ENCODE results near the gene RING1. TPM values are rescaled to one million over a fixed set of nuclear protein-coding genes. Genes with fewer than 3 reads are reported as not detected.

Gene RING1
- total RNA-seq, 2 donors from 2014 or later = 31.0 to 31.8 TPM

- 83 to 91% methylated on average over 4 to 7 of the region's 7 CpGs for WGBS, 2 experiments (ENCODE audit: insufficient coverage in 1 of 2, insufficient read length in 1 of 2)
- no peaks in the 10 kb centered on the region for H3K36me3 Mint-ChIP-seq (ENCODE audit: low read depth)
- Histone ChIP-seq H3K9ac (ENCODE audit: extremely low read depth, low read length, poor library complexity, severe bottlenecking) (no peak overlapping the region), H3K4me1 (ENCODE audit: control insufficient read depth, insufficient read depth, low read length) (no peaks in the 10 kb centered on the region), H3K9me3 (ENCODE audit: control insufficient read depth, low read length) (no peaks in the 10 kb centered on the region), H3K27me3 (ENCODE audit: control insufficient read depth, insufficient read depth, low read length, poor library complexity, severe bottlenecking) (peaks cover 12% of the 10 kb centered on the region), H3K4me3 (ENCODE audit: low read length) (no peak overlapping the region), H3K36me3 (ENCODE audit: control insufficient read depth, insufficient read depth, low read length) (no peaks in the 10 kb centered on the region), H3K27ac (ENCODE audit: low read depth, low read length) (no peak overlapping the region)
- no peak for DNase-seq
- no peak overlapping the region for H3K27ac Mint-ChIP-seq
- H3K9me3 Mint-ChIP-seq = no peaks in the 10 kb centered on the region
- H3K4me1 Mint-ChIP-seq = no peaks in the 10 kb centered on the region
- peaks cover 37% of the 10 kb centered on the region for H3K27me3 Mint-ChIP-seq (ENCODE audit: insufficient read depth)
- no peak overlapping the region for H3K4me3 Mint-ChIP-seq
- TF ChIP-seq CTCF (conservative IDR thresholded peaks at IDR 0.05) = no peak
These were observed 31.4 kb upstream of the RING1 start for GRCh38 chr6:33176906-33177305.

GRCh38 chr6:33177552-33178446 is 30.5 kb upstream of the RING1 start:
- Mint-ChIP-seq H3K27me3 (ENCODE audit: insufficient read depth) (peaks cover 37% of the 10 kb centered on the region), H3K4me3 (no peak overlapping the region), H3K36me3 (ENCODE audit: low read depth) (no peaks in the 10 kb centered on the region), H3K4me1 (no peaks in the 10 kb centered on the region), H3K9me3 (no peaks in the 10 kb centered on the region), H3K27ac (no peak overlapping the region)
- Histone ChIP-seq H3K4me3 (ENCODE audit: low read length) (no peak overlapping the region), H3K27me3 (ENCODE audit: control insufficient read depth, insufficient read depth, low read length, poor library complexity, severe bottlenecking) (peaks cover 12% of the 10 kb centered on the region), H3K9me3 (ENCODE audit: control insufficient read depth, low read length) (no peaks in the 10 kb centered on the region), H3K4me1 (ENCODE audit: control insufficient read depth, insufficient read depth, low read length) (no peaks in the 10 kb centered on the region), H3K36me3 (ENCODE audit: control insufficient read depth, insufficient read depth, low read length) (no peaks in the 10 kb centered on the region), H3K27ac (ENCODE audit: low read depth, low read length) (no peak overlapping the region), H3K9ac (ENCODE audit: extremely low read depth, low read length, poor library complexity, severe bottlenecking) (no peak overlapping the region)
- WGBS, 2 experiments (ENCODE audit: insufficient coverage in 1 of 2, insufficient read length in 1 of 2) = 91 to 92% methylated on average over 6 to 19 of the region's 19 CpGs
- no peak for TF ChIP-seq CTCF (conservative IDR thresholded peaks at IDR 0.05)
- no peak for DNase-seq

DNA sequence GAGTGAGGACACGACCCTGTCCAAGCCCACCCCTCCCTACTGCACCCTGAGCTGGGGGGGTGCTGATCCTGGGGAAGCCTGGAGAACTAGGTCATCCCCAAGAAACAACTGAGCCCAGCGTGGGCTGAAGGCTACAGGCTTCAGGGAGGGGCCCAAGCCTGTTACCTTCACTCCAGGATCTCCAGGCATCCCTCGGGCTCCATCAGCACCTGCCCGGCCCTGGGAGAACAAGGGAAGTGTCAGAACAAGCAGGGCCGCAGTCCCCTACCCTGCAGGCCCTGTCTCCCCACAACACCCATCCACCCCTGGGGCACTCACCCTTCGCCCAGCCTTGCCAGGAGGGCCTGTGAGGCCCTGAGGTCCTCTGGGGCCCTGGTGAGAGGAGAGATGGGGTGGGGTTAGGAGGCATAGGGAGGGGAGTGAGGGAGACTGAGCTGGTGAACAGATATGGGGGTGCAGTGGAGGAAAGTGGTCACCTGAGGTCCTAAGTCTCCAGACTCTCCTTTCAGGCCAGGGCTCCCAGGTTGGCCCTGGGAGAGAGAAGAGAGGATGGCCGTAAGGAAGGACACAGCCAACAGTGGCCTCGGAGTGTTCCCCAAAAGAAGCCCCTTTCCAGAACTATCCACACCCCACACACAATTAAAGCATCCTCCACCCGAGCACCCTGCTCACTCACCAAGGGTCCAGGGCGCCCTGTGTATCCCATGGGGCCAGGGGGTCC is 29.4 kb upstream of the RING1 start:
- H3K4me3 ChIP-seq (ENCODE audit: low read length) = no peak overlapping the region
- Mint-ChIP-seq H3K4me1 (no peaks in the 10 kb centered on the region), H3K9me3 (no peaks in the 10 kb centered on the region), H3K27me3 (ENCODE audit: insufficient read depth) (peaks cover 37% of the 10 kb centered on the region), H3K27ac (no peak overlapping the region), H3K36me3 (ENCODE audit: low read depth) (no peaks in the 10 kb centered on the region), H3K4me3 (no peak overlapping the region)
- H3K9ac ChIP-seq (ENCODE audit: extremely low read depth, low read length, poor library complexity, severe bottlenecking) = no peak overlapping the region
- 77 to 83% methylated on average over 3 to 10 of the region's 10 CpGs for WGBS, 2 experiments (ENCODE audit: insufficient coverage in 1 of 2, insufficient read length in 1 of 2)
- H3K9me3 ChIP-seq (ENCODE audit: control insufficient read depth, low read length) = peaks cover 4% of the 10 kb centered on the region
- no peaks in the 10 kb centered on the region for H3K4me1 ChIP-seq (ENCODE audit: control insufficient read depth, insufficient read depth, low read length)
- H3K27me3 ChIP-seq (ENCODE audit: control insufficient read depth, insufficient read depth, low read length, poor library complexity, severe bottlenecking) = peaks cover 12% of the 10 kb centered on the region
- H3K36me3 ChIP-seq (ENCODE audit: control insufficient read depth, insufficient read depth, low read length) = no peaks in the 10 kb centered on the region
- DNase-seq = no peak
- no peak for TF ChIP-seq CTCF (conservative IDR thresholded peaks at IDR 0.05)
- H3K27ac ChIP-seq (ENCODE audit: low read depth, low read length) = no peak overlapping the region
